Colon (tissue), 2 donors: ENCODE measurements around the gene ATP2B2.

ENCODE experiments used
- FAIRE-seq: peaks from 2 replicates; lab custom pipeline; 2012; peaks lifted over from hg19 to GRCh38; lab: Jason Lieb, UNC
- donor health status: control.
- donor health status: control.

The ATP2B2 gene

DNA sequence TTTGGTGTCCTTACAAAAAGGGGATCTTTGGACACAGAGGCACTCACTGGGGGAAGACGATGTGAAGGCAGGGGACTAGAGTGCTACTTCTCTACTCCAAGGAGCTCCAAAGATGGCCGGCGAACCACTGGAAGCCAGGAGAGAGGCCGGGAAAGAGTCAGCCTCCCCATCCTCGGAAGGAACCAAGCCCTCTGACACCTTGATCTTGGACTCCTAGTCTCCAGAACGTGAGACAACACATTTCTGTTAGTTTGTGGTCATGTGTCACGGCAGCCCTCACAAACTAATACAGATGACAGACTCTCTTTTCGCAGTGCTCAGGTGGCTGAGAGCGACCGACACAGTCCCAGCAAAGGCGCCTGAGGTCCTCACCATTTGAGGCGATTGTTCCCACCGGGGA lies 24.4 kb upstream of the ATP2B2 start:
- FAIRE-seq, result no peak

DNA sequence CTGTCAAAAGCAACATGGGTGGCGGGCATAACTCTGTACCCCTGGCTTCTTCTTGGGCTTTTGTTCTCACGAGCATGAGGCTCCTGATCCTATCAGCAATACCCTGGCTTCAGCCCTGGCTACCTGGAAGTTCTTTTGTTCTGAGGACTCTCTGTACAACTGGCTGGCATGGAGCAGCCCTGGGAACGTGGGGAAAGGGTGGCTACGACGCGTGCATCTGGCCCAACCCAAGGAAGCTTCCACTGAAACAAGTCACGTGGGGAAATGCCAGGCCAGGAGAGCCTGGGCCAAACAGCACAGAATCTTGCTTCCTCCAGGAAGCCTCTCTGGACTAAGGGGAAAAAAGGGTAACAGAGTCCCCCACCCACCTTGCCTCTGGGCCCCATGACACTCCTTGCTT lies 22.7 kb upstream of the ATP2B2 start:
- FAIRE-seq, result no peak

GRCh38 chr3:10527295-10528001 lies 22.1 kb upstream of the ATP2B2 start:
- no peak for FAIRE-seq

DNA sequence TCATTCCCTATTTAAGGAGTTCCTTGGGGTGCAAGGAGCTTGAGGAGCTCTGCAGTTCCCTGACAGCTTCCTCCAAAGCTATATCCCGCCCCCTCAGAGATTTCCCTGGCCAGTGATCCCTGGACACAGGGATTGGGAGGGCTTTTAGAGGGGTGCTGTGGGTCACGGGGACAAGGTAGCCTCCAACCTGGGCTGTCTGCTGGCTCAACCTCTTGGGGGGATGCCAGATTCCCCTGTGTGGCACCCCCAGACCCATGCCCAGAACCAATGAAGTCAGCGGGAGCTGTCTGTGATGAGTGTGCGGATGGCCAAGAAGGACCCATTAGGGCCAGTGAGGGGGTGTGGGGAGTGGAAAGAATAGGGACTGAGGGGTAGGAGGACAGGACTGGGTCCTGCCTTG lies 21.0 kb upstream of the ATP2B2 start:
- no peak for FAIRE-seq

DNA sequence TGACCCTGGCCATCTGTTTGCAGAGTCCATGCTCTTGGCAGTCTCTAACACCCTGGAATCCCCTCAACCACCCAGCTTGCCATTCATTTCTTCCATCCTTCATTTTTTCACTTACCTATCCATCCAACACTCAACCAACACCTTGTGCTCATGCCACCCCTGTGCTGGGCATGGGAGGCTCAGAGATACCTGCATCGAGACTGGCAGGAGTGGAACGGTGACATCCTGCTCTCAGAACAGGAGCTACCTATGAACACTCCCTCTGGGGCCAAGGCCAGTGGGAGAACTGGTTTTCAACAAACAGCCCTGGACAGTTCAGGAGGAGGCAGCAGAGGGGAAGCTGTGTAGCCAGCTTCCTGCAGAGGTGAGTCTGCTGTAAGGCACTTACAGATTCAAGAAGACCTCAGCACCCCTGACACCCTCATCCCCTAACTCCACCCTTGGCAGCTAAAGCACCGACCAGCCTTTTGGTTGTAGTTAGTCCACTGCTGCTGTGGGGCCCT lies 19.5 kb upstream of the ATP2B2 start:
- no peak for FAIRE-seq

GRCh38 chr3:10524270-10524669 lies 18.9 kb upstream of the ATP2B2 start:
- no peak for FAIRE-seq

DNA sequence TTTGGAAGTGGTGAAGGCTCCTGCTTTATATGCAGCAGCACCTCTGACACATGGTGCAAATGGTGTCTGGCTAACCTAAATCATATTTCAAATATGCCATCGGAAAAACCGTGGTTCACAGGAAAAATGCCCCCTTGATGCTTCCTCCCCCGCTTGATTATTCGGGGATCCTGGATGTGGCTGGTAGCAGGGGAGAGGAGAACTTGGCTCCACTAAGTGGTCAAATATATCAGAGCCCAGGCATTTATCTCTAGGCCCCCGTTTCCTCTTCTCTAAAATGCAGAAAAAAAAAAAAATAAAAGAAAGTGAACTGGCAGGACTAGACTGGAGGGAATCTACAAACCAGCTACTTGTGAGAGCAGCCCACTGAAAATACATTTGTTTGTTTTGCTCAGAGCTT lies 18.2 kb upstream of the ATP2B2 start:
- FAIRE-seq, result no peak

DNA sequence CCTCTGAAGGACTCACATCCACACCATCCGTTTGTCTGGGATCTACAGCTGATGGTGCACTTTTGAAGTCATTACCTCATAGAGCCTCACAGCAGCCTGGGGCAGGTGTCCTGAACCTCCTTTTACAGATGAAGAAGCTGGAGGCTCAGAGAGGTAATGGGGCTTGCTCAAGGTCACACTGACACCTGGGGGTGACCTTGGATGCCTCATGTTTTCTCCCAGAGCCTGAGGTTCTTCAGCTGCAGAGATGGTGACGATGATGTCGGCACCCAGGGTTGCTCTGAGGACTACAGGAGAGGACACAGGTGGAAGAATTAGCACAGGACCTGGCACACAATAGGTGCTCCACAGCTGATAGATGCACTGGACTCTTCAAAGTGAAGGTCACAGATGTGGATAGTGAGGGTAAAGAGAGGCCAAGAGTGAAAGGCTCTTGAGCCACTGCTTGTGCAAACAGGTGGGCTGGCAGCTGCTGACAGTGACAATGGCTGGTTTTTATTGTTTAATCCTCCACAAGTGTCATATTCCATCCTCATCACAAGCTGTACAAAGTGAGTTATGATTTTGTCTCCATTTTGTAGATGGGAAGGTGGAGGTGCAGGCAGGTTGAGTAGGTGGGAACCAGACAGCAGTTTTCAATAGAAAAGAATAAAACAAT lies 17.4 kb upstream of the ATP2B2 start:
- no peak for FAIRE-seq

DNA sequence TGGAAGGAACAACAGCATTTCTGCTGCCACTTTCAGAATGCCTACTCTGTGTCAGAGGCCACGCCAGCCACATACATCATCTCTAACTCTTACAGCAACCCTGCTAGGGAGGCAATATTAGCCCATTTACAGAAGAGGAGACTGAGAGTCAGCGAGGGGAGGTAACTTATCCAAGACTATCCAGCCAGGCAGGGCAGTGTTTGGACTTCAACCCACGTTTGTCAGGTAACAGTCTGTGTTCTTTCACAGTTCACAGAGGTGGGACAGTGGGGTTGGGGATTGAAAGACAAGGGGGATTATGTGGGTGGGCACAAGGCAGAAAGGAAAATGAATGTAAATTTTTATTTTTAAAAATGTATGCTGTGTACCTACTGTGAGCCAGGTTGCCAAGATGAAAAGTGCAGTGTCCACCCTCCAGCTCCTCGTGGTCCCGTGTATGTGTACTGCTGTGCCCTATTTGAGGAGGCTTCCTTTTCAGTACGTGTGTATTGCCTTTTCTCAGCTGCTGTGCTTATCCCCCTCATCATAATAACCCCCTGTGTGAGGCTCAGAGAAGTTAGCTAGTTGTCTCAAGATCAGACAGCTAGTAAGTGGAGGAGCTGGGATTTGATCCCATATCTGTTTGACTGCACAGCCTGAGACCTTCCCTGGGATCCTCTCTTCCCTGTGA lies 16.5 kb upstream of the ATP2B2 start:
- FAIRE-seq, result no peak

DNA sequence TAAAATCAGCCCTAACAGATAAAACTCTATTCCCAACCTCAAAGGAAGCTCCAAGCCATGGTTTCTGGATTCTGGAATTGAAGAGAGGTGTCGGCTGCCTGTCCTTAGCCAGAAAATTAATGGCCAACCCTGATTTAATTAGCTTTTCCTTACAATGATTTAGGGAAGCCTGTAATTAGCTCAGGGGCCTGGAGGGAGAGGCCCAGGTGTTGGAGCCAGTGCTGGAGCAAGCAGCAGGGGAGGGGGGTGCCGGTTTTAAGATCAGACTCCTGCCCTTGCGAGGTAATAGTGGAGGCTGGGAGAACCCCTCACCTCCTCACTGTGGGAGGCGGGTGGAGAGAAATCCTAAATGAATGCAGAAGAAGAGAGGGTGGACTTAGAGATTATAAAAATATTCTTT lies 14.7 kb upstream of the ATP2B2 start:
- FAIRE-seq, result no peak

- no peak for FAIRE-seq
Measured at GRCh38 chr3:10519236-10519635, 13.8 kb upstream of the ATP2B2 start.

GRCh38 chr3:10518506-10519150 lies 13.2 kb upstream of the ATP2B2 start:
- no peak for FAIRE-seq

- no peak for FAIRE-seq
Measured at GRCh38 chr3:10517627-10518026, 12.2 kb upstream of the ATP2B2 start.

DNA sequence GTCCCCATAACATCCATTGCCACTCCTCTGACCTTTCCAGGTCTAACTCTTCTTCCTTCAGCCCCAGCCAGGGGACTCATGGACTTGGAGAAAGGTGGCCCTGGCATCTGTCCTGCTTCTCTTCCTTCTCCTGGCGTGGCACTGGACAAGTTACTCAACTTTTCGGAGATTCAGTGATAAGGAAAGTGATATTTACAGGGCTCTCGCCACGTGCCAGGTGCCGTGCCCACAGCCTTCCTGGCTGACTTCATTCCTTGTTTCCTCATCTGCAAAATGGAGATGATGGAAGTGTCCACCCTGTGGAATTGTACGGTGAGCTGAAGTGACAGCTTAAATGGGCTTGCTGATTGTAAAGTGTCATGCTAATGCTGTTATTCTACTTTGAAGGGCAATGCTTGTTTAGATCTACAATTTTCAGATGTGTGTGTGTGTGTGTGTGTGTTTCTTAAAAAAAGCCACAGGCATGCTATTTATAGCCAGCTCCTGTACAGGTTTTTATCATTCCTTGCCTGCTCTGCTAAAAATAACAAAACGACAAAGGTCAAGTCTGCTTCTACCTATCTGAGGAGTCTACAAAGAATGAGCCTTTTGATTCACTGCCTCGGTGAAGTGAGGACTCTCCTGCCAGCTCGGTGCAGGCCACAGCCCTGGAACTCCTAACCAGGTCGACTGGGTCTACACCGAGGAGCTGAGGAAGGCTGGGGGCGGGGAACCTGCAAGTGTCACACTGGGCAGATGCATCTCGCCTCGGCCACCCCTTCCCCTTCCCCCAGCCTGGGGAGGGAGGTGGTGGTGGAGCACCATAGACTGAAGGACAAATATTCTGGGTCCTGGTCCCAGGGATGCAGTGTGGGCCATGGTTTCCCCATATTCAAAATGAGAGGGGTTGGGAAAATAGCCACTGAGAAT lies 11.4 kb upstream of the ATP2B2 start:
- FAIRE-seq, result no peak

DNA sequence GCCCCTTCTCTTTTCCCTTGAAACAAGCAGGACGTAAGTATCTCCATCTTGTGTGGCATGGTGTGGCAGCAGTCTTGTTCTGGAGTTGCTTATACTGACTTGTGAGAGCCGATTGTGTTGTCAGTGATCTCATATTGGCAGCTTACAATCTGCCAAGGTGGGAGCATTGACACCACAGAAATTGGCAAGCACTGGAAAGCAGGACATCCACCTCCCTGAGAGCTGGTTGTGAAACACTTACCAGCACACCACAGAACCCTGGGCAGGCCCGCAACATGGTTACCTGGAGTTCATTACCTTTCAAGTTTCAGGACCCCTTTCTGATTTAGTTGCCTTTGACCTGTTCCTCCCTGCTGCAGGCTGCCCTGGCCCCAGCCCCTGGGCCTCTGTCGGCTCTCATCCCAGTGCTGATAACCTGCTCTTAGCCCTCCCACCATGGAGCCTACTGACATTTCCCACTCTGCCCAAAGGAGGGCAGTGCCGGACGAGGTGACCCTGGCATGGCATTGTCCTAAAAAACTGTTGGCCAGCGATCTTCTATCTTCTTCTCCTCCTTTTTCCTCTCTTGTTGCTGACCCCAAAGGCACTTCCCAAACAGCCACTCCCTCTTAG lies 10.6 kb upstream of the ATP2B2 start:
- no peak for FAIRE-seq

DNA sequence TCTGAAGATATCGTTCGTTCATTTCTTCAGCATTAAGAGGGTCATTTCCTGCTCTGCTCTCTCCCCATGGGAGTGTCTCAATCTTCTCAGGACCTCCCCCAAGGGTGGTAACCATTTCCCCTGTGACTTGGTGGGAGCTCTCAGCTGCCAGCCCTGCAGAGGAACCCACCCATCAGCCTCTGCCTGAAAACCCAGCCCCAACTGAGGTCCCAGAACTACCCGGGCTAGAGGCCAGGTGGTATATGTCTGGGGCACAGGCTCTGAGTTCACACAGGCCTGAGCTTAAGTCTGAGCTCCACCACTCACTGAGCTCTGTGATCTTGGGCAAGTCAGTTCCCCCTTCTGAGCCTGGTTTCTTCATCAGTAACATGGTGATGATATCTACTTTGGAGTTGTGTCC lies 10.0 kb upstream of the ATP2B2 start:
- no peak for FAIRE-seq

DNA sequence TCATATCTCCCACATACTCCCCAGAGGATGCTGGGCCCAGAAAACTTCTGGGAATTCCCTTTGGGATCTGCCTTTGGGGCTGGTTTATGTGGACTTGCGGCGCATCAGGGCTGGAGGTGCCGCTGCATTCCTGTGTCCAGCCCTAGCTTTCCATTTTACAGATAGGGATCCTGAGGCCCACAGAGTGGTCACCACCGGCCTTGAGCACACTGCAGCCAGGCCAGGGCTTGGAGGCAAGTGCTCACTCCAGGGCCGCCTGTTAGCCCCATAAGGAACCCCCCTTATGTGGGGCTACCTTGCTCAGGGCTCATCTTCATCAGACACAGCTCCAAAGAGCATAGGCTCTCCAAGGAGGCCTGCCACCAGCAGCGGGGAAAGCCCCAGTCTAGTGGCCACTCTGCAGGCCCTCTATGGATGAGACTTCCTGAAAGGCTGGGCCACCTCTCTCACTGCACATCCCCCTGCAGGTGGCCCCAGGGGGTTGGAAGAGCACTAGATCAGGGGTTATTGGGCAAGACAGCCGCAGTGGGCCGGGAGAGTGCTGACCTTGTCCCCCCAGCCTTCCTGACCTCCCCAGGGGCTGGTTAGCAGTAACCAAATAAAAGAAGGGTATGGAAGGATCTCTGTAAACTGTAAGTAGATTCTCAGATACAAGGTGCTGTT lies 9.2 kb upstream of the ATP2B2 start:
- no peak for FAIRE-seq

GRCh38 chr3:10513306-10513705 lies 7.9 kb upstream of the ATP2B2 start:
- FAIRE-seq, result no peak

DNA sequence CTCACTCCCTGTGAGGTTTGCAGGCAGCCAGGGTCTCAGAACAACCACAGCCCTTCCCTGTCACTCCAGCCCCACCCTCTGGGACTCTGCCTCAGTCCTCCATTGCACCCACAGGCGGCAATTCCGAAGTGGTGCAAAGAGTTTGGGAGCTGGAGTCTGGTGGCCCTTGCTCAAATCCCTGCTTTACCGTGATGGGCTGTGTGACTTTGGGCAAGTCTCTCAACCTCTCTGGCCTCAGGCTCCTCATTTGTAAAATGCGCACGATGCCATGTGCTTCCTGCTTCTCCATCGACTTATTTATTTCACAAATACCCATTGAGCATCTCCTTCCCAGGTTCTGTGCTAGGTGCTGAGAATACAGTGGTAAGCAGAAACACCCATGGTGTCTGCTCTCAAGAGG lies 7.3 kb upstream of the ATP2B2 start:
- no peak for FAIRE-seq

DNA sequence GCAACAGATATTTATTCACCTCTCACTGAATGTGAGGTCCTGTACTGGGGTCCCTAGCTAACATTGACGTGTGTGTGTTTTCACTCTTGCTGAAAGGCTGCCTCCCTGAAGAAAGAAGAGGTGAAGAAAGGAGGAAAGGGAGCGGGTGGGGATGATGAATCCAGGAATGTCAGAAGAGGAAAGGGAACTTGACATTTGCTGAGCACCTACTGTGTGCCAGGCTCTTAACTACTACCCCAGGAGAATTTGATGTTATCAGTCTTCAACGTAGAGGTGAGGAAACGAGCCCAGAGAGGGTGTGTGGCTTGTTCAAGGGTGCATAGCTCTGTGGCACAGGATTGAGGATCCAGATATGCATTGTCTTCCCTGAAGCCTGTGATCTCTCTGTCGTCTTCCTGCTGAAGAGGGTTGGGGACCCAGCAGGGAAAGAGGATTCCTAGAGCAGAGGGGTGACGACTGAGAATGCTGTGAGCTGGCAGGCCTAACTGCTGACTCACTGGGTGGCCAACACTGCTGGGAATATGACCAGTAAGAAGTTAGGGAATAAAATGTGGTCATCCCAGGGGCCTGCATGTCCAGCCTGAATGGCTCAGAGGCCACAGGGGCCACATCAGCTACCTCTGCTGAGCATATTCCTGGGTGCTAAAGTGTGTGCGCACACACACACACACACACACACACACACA lies 6.6 kb upstream of the ATP2B2 start:
- no peak for FAIRE-seq
